ENCODE results near the gene COG5. TPM values are rescaled to one million over a fixed set of nuclear protein-coding genes. Genes with fewer than 3 reads are reported as not detected.
A peak's percentile ranks its signal among the peaks of the same experiment; 100 is the strongest.

The COG5 gene
- total RNA-seq, 1 donor from 2014 or later: 37.1 TPM

DNA sequence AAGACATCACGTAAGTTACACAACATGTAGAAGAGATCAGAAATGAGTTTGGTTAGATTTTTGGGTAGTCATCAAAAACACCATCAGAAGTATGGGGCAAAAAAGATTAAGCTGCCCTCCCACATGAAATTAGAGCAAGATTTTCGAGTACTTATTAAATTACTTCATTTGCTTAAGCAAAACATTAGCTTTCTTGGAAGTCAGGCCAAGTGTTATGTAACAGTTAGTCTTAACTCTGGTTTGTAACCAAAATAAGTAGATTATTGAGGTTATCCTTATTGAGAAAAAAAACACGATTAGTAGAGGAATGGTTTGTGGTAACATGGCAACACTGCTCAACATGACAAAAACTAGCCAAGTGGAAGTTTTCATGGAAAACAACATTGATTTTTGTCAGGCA, 357.0 kb downstream of the COG5 start:
- no peaks in the 10 kb centered on the region for H3K27me3 ChIP-seq (ENCODE audit: control insufficient read depth, insufficient read depth, low read length)
- no peak overlapping the region for H3K4me3 ChIP-seq (ENCODE audit: low read depth, low read length)
- DNase-seq (ENCODE audit: low read depth): no peak
- TF ChIP-seq, protein P1, sequence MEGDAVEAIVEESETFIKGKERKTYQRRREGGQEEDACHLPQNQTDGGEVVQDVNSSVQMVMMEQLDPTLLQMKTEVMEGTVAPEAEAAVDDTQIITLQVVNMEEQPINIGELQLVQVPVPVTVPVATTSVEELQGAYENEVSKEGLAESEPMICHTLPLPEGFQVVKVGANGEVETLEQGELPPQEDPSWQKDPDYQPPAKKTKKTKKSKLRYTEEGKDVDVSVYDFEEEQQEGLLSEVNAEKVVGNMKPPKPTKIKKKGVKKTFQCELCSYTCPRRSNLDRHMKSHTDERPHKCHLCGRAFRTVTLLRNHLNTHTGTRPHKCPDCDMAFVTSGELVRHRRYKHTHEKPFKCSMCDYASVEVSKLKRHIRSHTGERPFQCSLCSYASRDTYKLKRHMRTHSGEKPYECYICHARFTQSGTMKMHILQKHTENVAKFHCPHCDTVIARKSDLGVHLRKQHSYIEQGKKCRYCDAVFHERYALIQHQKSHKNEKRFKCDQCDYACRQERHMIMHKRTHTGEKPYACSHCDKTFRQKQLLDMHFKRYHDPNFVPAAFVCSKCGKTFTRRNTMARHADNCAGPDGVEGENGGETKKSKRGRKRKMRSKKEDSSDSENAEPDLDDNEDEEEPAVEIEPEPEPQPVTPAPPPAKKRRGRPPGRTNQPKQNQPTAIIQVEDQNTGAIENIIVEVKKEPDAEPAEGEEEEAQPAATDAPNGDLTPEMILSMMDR (IDR thresholded peaks at IDR 0.05; ENCODE audit: insufficient read depth, low read length, poor library complexity, severe bottlenecking): no peak
- H3K36me3 ChIP-seq (ENCODE audit: control insufficient read depth, insufficient read depth, low read length): no peaks in the 10 kb centered on the region

DNA sequence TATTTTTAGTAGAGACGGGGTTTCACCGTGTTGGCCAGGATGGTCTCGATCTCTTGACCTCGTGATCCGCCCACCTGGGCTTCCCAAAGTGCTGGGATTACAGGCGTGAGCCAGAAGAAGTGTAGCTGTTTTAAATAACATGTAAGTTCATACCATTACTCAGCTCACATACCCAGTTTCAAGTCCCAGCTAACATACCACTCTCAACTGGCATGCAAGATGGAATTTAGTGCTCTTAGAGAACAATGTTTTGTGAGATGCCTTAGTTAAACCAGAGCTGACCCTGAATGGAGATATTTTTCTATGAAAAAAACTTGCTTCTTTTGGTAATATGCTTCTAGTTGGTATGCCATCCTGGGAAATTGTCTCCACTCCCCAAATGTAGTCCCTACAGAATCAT, 357.6 kb downstream of the COG5 start:
- Histone ChIP-seq H3K36me3 (ENCODE audit: control insufficient read depth, insufficient read depth, low read length) (no peaks in the 10 kb centered on the region), H3K27me3 (ENCODE audit: control insufficient read depth, insufficient read depth, low read length) (no peaks in the 10 kb centered on the region), H3K4me3 (ENCODE audit: low read depth, low read length) (no peak overlapping the region)
- no peak for DNase-seq (ENCODE audit: low read depth)
- TF ChIP-seq, protein P1 (IDR thresholded peaks at IDR 0.05; ENCODE audit: insufficient read depth, low read length, poor library complexity, severe bottlenecking): no peak

DNA sequence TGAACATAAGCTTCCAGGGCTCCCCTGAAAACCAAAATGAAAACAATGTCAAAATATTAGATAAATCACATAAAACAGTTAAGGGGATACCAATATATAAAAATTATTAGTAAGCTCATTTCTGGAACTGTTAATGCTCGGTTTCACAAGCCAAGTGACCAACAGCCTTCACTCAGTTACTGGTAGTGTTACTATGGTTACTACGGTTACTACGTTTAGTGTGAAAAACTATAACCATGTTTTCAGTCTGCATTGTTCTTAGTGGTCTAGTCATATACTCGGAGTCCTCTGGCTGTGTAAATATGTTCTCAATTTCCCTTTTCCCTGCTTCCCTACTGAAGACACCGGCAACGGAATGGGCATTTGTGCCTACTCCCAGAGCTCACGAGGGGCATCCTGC, 360.1 kb downstream of the COG5 start:
- no peak for DNase-seq (ENCODE audit: low read depth)
- Histone ChIP-seq H3K36me3 (ENCODE audit: control insufficient read depth, insufficient read depth, low read length) (no peaks in the 10 kb centered on the region), H3K4me3 (ENCODE audit: low read depth, low read length) (no peak overlapping the region), H3K27me3 (ENCODE audit: control insufficient read depth, insufficient read depth, low read length) (no peaks in the 10 kb centered on the region)
- TF ChIP-seq, protein P1 (IDR thresholded peaks at IDR 0.05; ENCODE audit: insufficient read depth, low read length, poor library complexity, severe bottlenecking): no peak

DNA sequence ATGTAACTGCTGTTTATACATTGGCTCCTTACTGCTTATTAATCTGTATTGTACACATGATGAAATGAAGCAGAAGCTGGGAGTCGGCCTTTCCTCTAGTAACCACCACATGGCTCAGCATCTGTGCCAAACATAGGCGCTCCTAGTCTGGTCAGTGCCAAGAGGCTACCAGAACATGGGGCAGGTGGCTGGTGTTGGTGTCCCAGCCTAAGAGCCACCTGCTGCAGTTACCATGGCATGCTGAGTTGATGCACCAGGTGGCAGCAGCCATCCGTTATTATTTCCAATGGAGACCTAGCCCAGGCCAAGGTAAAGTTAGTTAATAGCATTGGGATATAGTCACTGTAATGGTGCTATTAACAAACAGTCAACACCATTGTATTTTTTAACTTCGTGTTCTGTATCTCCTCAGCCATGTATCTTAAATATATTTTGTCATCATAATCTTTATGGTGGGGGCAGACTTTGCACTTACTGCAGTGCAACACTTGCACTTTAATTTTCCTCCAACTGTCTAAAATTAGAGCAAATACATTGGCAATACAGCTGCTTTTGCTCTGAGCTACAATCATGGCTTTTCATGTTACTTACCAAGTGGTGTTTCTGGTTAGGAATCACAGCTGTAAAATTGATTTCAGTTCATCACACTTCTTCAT, 361.8 kb downstream of the COG5 start:
- TF ChIP-seq, protein P1 (IDR thresholded peaks at IDR 0.05; ENCODE audit: insufficient read depth, low read length, poor library complexity, severe bottlenecking): peak; percentile 51
- Histone ChIP-seq H3K36me3 (ENCODE audit: control insufficient read depth, insufficient read depth, low read length) (no peaks in the 10 kb centered on the region), H3K27me3 (ENCODE audit: control insufficient read depth, insufficient read depth, low read length) (no peaks in the 10 kb centered on the region), H3K4me3 (ENCODE audit: low read depth, low read length) (no peak overlapping the region)
- no peak for DNase-seq (ENCODE audit: low read depth)

DNA sequence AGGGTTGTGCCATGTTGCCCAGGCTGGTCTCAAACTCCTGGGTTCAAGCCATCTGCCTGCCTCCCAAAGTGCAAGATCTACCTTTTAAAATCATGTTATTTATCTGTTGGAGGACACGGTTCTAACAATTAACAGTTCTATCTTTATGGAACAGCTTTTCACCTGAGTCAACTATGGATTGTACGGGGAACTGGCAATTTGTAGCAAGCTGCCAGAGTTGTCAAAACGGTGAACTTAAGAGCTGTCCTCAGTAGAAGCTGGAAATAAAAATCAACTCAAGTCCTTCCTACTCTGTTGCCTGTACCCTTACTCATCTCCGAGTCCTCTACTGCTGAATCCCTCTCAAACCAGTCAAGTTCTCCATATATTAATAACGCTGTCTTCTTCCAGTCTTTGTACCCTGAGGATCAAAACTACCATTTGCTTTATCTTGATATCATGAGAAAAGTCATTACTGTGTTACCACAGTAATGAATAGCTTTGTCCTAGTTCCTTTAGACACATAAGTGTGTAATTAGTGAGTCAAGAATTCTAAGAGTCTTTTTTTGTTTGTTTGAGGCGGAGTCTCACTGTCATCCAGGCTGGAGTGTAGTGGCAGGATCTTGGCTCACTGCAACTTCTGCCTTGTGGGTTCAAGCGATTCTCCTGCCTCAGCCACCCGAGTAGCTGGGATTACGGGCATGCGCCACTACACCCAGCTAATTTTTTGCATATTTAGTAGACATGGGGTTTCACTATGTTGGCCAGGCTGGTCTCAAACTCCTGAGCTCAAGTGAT, 366.7 kb downstream of the COG5 start:
- Histone ChIP-seq H3K36me3 (ENCODE audit: control insufficient read depth, insufficient read depth, low read length) (no peaks in the 10 kb centered on the region), H3K27me3 (ENCODE audit: control insufficient read depth, insufficient read depth, low read length) (no peaks in the 10 kb centered on the region), H3K4me3 (ENCODE audit: low read depth, low read length) (no peak overlapping the region)
- DNase-seq (ENCODE audit: low read depth): no peak
- TF ChIP-seq, protein P1 (IDR thresholded peaks at IDR 0.05; ENCODE audit: insufficient read depth, low read length, poor library complexity, severe bottlenecking): no peak

Measured in kidney epithelial cell (primary cell).